ENCODE measurements around the gene KANSL2.
"Not testable (repeated sequence)": the region's sequence is repeated elsewhere in the genome, so short reads cannot be mapped to it uniquely, and the experiment has no call there.

DNA sequence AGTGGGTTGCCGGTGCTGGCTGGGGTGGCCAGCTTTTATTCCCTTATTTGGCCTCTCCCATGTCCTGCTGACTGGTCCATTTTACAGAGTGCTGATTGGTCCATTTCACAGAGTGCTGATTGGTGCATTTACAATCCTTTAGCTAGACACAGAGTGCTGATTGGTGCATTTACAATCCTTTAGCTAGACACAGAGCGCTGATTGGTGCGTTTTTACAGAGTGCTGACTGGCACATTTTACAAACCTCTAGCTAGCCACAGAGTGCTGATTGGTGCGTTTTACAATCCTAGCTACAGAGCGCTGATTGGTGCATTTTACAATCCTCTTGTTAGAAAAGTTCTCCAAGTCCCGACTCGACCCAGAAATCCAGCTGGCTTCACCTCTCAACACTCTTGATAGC, 59.0 kb downstream of the KANSL2 start:
- not testable (repeated sequence) for TF ChIP-seq CTCF, POLR2A (IDR thresholded peaks at IDR 0.05)

Data from ovary (tissue), 3 donors.